GM12878 (cell line): Measurements from ENCODE around the gene RSKR. TPM values are rescaled to one million over a fixed set of nuclear protein-coding genes. Genes with fewer than 3 reads are reported as not detected.

ENCODE experiments used
- ATAC-seq: fragments of 200-7000 bp; cut with Tn5 transposase; 3 replicates; pipeline ENCODE4 v1.9.1; 2020; ENCODE audit warnings: mild to moderate bottlenecking, moderate library complexity
- BruUV-seq: library from RNA; stranded (reverse); fragments of 400-500 nt; replicated peaks from 2 replicates; lab custom pipeline; 2021; lab: Mats Ljungman, UMichigan
- CTCF ChIA-PET: fragments of 300-600 bp; sonication (Branson Sonifier 250); formaldehyde crosslinking; extraction: SDS; loops from one replicate; lab custom pipeline; 2021; ENCODE audit warnings: inconsistent platforms; lab: Yijun Ruan, JAX
- POLR2A ChIA-PET: fragments of 350-600 bp; formaldehyde crosslinking; extraction: SDS; loops from one replicate; lab custom pipeline; 2021; ENCODE audit warnings: inconsistent platforms; lab: Charles Lee
- RAD21 ChIA-PET: fragments of 300-600 bp; sonication (Branson Sonifier 250); formaldehyde crosslinking; loops from one replicate; lab custom pipeline; 2023; ENCODE audit warnings: antibody characterized with exemption; ENCODE audit not compliant: unreplicated experiment; lab: Charles Lee
- SMC1A ChIA-PET: fragments of 300-600 bp; sonication (Branson Sonifier 250); formaldehyde crosslinking; loops from one replicate; lab custom pipeline; 2023; ENCODE audit not compliant: unreplicated experiment, uncharacterized antibody; lab: Charles Lee
- DNase-seq: peaks from one replicate; pipeline ENCODE4 v3.0.0-alpha.2; 2011; ENCODE audit warnings: low read depth, low spot score
- FAIRE-seq: peaks from 3 replicates; lab custom pipeline; 2011; peaks lifted over from hg19 to GRCh38; lab: Jason Lieb, UNC
- H2AFZ ChIP-seq: 2 replicates; pipeline ENCODE4 v1.6.0; 2011; ENCODE audit warnings: low read depth, low read length, control low read depth; ENCODE audit not compliant: control insufficient read depth
- H3K27ac ChIP-seq: 2 replicates; pipeline ENCODE4 v1.5.1; 2011; ENCODE audit warnings: control low read depth; ENCODE audit not compliant: control insufficient read depth, insufficient read depth
- H3K27me3 ChIP-seq, 2 experiments: replicated peaks in 1 of 2; 2 replicates each; pipeline versions ENCODE4 v1.6.0 to v1.6.1; 2011; ENCODE audit warnings: low read length in 1 of 2; ENCODE audit not compliant: control insufficient read depth in 2 of 2, insufficient read depth in 2 of 2
- H3K36me3 ChIP-seq, 2 experiments: 2 replicates each; pipeline ENCODE4 v1.5.1; 2011; ENCODE audit warnings: low read length in 1 of 2; ENCODE audit not compliant: control insufficient read depth in 2 of 2, insufficient read depth in 2 of 2
- H3K4me1 ChIP-seq: 2 replicates; pipeline ENCODE4 v1.6.1; 2011; ENCODE audit warnings: mild to moderate bottlenecking, low read length, moderate library complexity, mixed read lengths; ENCODE audit not compliant: control insufficient read depth, insufficient read depth
- H3K4me2 ChIP-seq: 2 replicates; pipeline ENCODE4 v1.6.0; 2011; ENCODE audit warnings: control low read depth; ENCODE audit not compliant: control insufficient read depth, insufficient read depth
- H3K4me3 ChIP-seq: fragments of 200-600 bp; sonication (generic); 2 replicates; pipeline ENCODE4 v1.5.1; 2016
- H3K79me2 ChIP-seq: 2 replicates; pipeline ENCODE4 v1.6.0; 2011; ENCODE audit warnings: low read length; ENCODE audit not compliant: control insufficient read depth, insufficient read depth
- H3K9ac ChIP-seq: 2 replicates; pipeline ENCODE4 v1.8.0; 2011; ENCODE audit warnings: low read length, control low read depth, mixed read lengths; ENCODE audit not compliant: control insufficient read depth, insufficient read depth
- H3K9me3 ChIP-seq: replicated peaks from 3 replicates; pipeline ENCODE4 v1.5.1; 2011; ENCODE audit warnings: mild to moderate bottlenecking, low read length; ENCODE audit not compliant: control insufficient read depth, insufficient read depth
- H4K20me1 ChIP-seq: 2 replicates; pipeline ENCODE4 v1.6.0; 2011; ENCODE audit not compliant: control insufficient read depth, insufficient read depth
- E2F4 ChIP-seq: IDR thresholded peaks from 2 replicates; pipeline ENCODE4 v1.6.1; 2012; ENCODE audit warnings: low read depth, low read length, improper control_type of control experiment
- IRF3 ChIP-seq: fragments of 450-650 bp; IDR thresholded peaks from 2 replicates; pipeline ENCODE4 v1.6.1; 2014; ENCODE audit warnings: mild to moderate bottlenecking
- JUNB ChIP-seq: IDR thresholded peaks from 2 replicates; pipeline ENCODE4 v1.6.1; 2016; ENCODE audit warnings: antibody characterized with exemption, mild to moderate bottlenecking
- NFXL1 ChIP-seq: fragments of 450-650 bp; IDR thresholded peaks from 2 replicates; pipeline ENCODE4 v1.6.1; 2017; ENCODE audit warnings: antibody characterized with exemption, mild to moderate bottlenecking, borderline replicate concordance
- NFYA ChIP-seq: IDR thresholded peaks from 2 replicates; pipeline ENCODE4 v1.6.1; 2011; ENCODE audit warnings: low read depth, mild to moderate bottlenecking, low read length, improper control_type of control experiment, borderline replicate concordance
- PAX8 ChIP-seq: fragments of 450-650 bp; IDR thresholded peaks from 2 replicates; pipeline ENCODE4 v1.6.1; 2017; ENCODE audit warnings: mild to moderate bottlenecking, moderate library complexity
- PKNOX1 ChIP-seq: fragments of 450-650 bp; IDR thresholded peaks from 2 replicates; pipeline ENCODE4 v1.6.1; 2016; ENCODE audit warnings: mild to moderate bottlenecking
- PRDM15 ChIP-seq: fragments of 450-650 bp; formaldehyde crosslinking; IDR thresholded peaks from 2 replicates; pipeline ENCODE4 v1.4.0; 2020; ENCODE audit warnings: mild to moderate bottlenecking, moderate library complexity
- RB1 ChIP-seq: fragments of 450-650 bp; formaldehyde crosslinking; IDR thresholded peaks from 2 replicates; pipeline ENCODE4 v1.6.1; 2017; ENCODE audit warnings: mild to moderate bottlenecking, borderline replicate concordance
- RUNX3 ChIP-seq: IDR thresholded peaks from 2 replicates; pipeline ENCODE4 v1.6.1; 2012; ENCODE audit warnings: low read length, inconsistent platforms
- STAT3 ChIP-seq: IDR thresholded peaks from 2 replicates; pipeline ENCODE4 v1.6.1; 2011; ENCODE audit warnings: low read depth, low read length, improper control_type of control experiment
- TCF12 ChIP-seq: IDR thresholded peaks from 2 replicates; pipeline ENCODE4 v1.6.1; 2011; ENCODE audit warnings: low read depth, mild to moderate bottlenecking, low read length
- WGBS: methylation state at CpG from one replicate; pipeline ENCODE4 v1.1.6; 2016; ENCODE audit warnings: low lambda C conversion rate; ENCODE audit not compliant: insufficient replicate concordance, insufficient coverage; ENCODE audit errors: missing lambda C conversion rate; 5-methylcytosine and 5-hydroxymethylcytosine counted together
- in situ Hi-C: fragments of 300-500 bp; cut with MboI; formaldehyde crosslinking; loops from 9 replicates; pipeline ENCODE4 v1.14.3; 2018; ENCODE audit warnings: mixed read lengths
- intact Hi-C: fragments of 100-400 bp; cut with micrococcal nuclease; formaldehyde crosslinking; loops from one replicate; pipeline ENCODE4 v1.14.2; 2022; ENCODE audit not compliant: unreplicated experiment
- polyA plus RNA-seq, 11 experiments: library from polyadenylated mRNA; depleted of rRNA in 4 of 11; unstranded in 6 of 11; stranded (reverse) in 5 of 11; fragments of >200 nt; fragmentation: Nextera tagmentation in 4 of 11; fragmentation: Illumina TruSeq in 1 of 11; extraction: Ambion mirVana in 4 of 11; extraction: Trizol in 1 of 11; gene quantifications; 1 replicate in 1 of 11; 2 replicates in 10 of 11; pipeline versions ENCODE4 v1.2.1 to v1.2.3, GENCODE V29; 2011 to 2016; ENCODE audit warnings: inconsistent platforms in 2 of 11, missing spikeins in 2 of 11, low read depth in 1 of 11
- total RNA-seq, 4 experiments: library from RNA; depleted of rRNA in 3 of 4; stranded (reverse); fragments of >200 nt in 3 of 4; fragmentation: Illumina TruSeq in 1 of 4; extraction: Trizol in 1 of 4; gene quantifications; 2 replicates each; pipeline versions ENCODE4 v1.2.1 to v1.2.3, GENCODE V29; 2013 to 2021

Gene RSKR
- total and polyA plus RNA-seq, 10 of the 15 experiments (the other 5 are each of a cell fraction or from before 2014, with no cell fraction given): 0.52 to 22.4 (median 8.7) TPM

- TF ChIP-seq IRF3: no peak
- no peak for TF ChIP-seq PRDM15 (CRISPR knock-in tag)
- TF ChIP-seq STAT3: no peak
- no peak for TF ChIP-seq NFXL1
These were observed 27.6 kb upstream of the RSKR start (continued) for GRCh38 chr17:28641579-28641978.

GRCh38 chr17:28635506-28635905, 21.5 kb upstream of the RSKR start:
- Histone ChIP-seq H3K4me1 (no peaks in the 10 kb centered on the region; the same call in 1 of the 2 replicates), H3K9me3 (no peaks in the 10 kb centered on the region), H3K27ac (no peak overlapping the region), H3K27me3 (no peaks in the 10 kb centered on the region), H3K36me3 (peaks cover 47 to 76% of the 10 kb centered on the region in 2 experiments), H3K4me3 (no peak overlapping the region), H3K4me2 (no peak overlapping the region), H3K79me2 (peaks cover 9% of the 10 kb centered on the region), H3K9ac (no peak overlapping the region), H2AFZ (no peak overlapping the region), H4K20me1 (peaks cover 14% of the 10 kb centered on the region; the same call in 1 of the 2 replicates)
- DNase-seq: no peak
- in situ Hi-C loops: no loop called here
- RAD21 ChIA-PET: no interaction called here
- no TSS peak for BruUV-seq
- 95% methylated on average over 1 of the region's 1 CpG for WGBS
- ATAC-seq: no peak
- SMC1A ChIA-PET: interaction anchor here (1.0 kb wide), 1 partner anchor 11 kb away, joined by 3 read pairs; no protein-coding TSS in a partner anchor
- intact Hi-C loops: no loop called here
- CTCF ChIA-PET: interaction anchor here (1.1 kb wide), 1 partner anchor 8 kb away, joined by 6 read pairs; no protein-coding TSS in a partner anchor
- no peak for FAIRE-seq
- POLR2A ChIA-PET: interaction anchor here (1.7 kb wide), 1 partner anchor 8 kb away, joined by 6 read pairs; no protein-coding TSS in a partner anchor
- no peak for TF ChIP-seq JUNB
- no peak for TF ChIP-seq PAX8
- TF ChIP-seq RB1: no peak
- no peak for TF ChIP-seq TCF12
- TF ChIP-seq PKNOX1: no peak
- TF ChIP-seq E2F4: no peak
- TF ChIP-seq NFYA: no peak
- TF ChIP-seq RUNX3: no peak
- no peak for TF ChIP-seq NFXL1
